ENCODE data around the gene ST6GALNAC2.

The ST6GALNAC2 gene

GRCh38 chr17:76551685-76552084 is 34.0 kb downstream of the ST6GALNAC2 start:
- no peak for DNase-seq

- no peak for DNase-seq
Measured at GRCh38 chr17:76550712-76551615, 34.7 kb downstream of the ST6GALNAC2 start.

GRCh38 chr17:76549539-76549938 is 36.1 kb downstream of the ST6GALNAC2 start:
- DNase-seq: no peak

- no peak for DNase-seq
Measured at GRCh38 chr17:76549215-76549518, 36.5 kb downstream of the ST6GALNAC2 start.

- no peak for DNase-seq
Measured at GRCh38 chr17:76548378-76549214, 37.1 kb downstream of the ST6GALNAC2 start.

- DNase-seq: no peak
Measured at GRCh38 chr17:76547642-76548202, 37.9 kb downstream of the ST6GALNAC2 start.

GRCh38 chr17:76547183-76547641 is 38.4 kb downstream of the ST6GALNAC2 start:
- no peak for DNase-seq

GRCh38 chr17:76546556-76547182 is 39.0 kb downstream of the ST6GALNAC2 start:
- DNase-seq: no peak

- DNase-seq: no peak
Measured at GRCh38 chr17:76545918-76546555, 39.6 kb downstream of the ST6GALNAC2 start.

- no peak for DNase-seq
Measured at GRCh38 chr17:76544546-76545365, 40.9 kb downstream of the ST6GALNAC2 start.

GRCh38 chr17:76543826-76544545 is 41.7 kb downstream of the ST6GALNAC2 start:
- DNase-seq: no peak

- DNase-seq: no peak
Measured at GRCh38 chr17:76543482-76543825, 42.2 kb downstream of the ST6GALNAC2 start.

GRCh38 chr17:76542984-76543383 is 42.7 kb downstream of the ST6GALNAC2 start:
- DNase-seq: no peak

GRCh38 chr17:76542566-76542971 is 43.1 kb downstream of the ST6GALNAC2 start:
- DNase-seq: no peak

- no peak for DNase-seq
Measured at GRCh38 chr17:76541739-76542454, 43.8 kb downstream of the ST6GALNAC2 start.

- no peak for DNase-seq
Measured at GRCh38 chr17:76540381-76541300, 45.0 kb downstream of the ST6GALNAC2 start.

- DNase-seq: no peak
Measured at GRCh38 chr17:76539631-76540271, 45.9 kb downstream of the ST6GALNAC2 start, which contains the start of gene PRCD. PRCD (plus strand) TSS chr17:76540044; CDS start chr17:76540142, 98 bp downstream.

GRCh38 chr17:76538941-76539570 is 46.6 kb downstream of the ST6GALNAC2 start:
- DNase-seq: no peak
